Neural cell (in vitro differentiated cells): ENCODE data around the gene FAM20C.

Experiments
- EP300 ChIP-seq: fragments of 450-650 bp; conservative IDR thresholded peaks from 2 replicates; pipeline ENCODE4 v1.6.1; 2014; ENCODE audit warnings: antibody characterized with exemption, mild to moderate bottlenecking, moderate library complexity; ENCODE audit not compliant: poor library complexity, severe bottlenecking
- RAD21 ChIP-seq: fragments of 450-650 bp; conservative IDR thresholded peaks from 2 replicates; pipeline ENCODE4 v1.6.1; 2014; ENCODE audit warnings: antibody characterized with exemption, mild to moderate bottlenecking, moderate library complexity

- TF ChIP-seq EP300 = no peak
- no peak for TF ChIP-seq RAD21
Observed at GRCh38 chr7:226281-226895, 34.0 kb downstream of the FAM20C start.
